Spleen (tissue), 7 donors: ENCODE measurements around the gene SBNO1.

Experiments used
- POLR2A ChIP-seq, 3 donors: fragments of 450-650 bp; IDR thresholded peaks; one replicate each; pipeline ENCODE4 v1.5.1; 2017; ENCODE audit warnings: antibody characterized with exemption in 3 of 3, mild to moderate bottlenecking in 1 of 3
- TF ChIP-seq, protein P1 (sequence below), 11 experiments: fragments of 200-600 bp in 7 of 11; fragments of 450-650 bp in 4 of 11; sonication (generic) in 4 of 11; IDR thresholded peaks in 8 of 11; conservative IDR thresholded peaks in 3 of 11; 1 replicate in 7 of 11; 2 replicates in 4 of 11; pipeline versions ENCODE4 v1.4.0 to v1.8.0; 2016 to 2021; ENCODE audit warnings: antibody characterized with exemption in 11 of 11, inconsistent platforms in 4 of 11, mild to moderate bottlenecking in 1 of 11
- donor health status: DM: no; HTN: no; CAD: no; lungs with moderate emphysema.
- donor health status: DM: no; HTN: no; CAD: no.
- donor health status: DM: no; HTN: no; CAD: no.

DNA sequence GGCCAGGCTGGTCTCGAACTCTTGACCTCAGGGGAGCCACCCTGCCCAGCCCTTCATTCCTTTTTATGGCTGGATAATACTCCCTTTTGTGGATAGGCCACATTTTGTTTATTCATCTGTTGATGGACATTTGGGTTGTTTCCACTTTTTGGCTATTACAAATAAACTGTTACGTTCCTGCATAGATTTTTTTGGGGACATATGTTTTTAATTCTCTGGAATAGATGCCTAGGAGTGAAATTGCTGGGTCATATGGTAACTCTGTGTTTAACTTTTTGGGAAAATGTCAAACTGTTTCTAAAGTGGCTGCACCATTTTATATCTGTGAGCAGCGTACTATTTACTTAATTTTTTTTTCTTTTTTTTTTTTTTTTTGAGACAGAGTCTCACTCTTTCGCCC lies 29.1 kb upstream of the SBNO1 start:
- TF ChIP-seq, protein P1, sequence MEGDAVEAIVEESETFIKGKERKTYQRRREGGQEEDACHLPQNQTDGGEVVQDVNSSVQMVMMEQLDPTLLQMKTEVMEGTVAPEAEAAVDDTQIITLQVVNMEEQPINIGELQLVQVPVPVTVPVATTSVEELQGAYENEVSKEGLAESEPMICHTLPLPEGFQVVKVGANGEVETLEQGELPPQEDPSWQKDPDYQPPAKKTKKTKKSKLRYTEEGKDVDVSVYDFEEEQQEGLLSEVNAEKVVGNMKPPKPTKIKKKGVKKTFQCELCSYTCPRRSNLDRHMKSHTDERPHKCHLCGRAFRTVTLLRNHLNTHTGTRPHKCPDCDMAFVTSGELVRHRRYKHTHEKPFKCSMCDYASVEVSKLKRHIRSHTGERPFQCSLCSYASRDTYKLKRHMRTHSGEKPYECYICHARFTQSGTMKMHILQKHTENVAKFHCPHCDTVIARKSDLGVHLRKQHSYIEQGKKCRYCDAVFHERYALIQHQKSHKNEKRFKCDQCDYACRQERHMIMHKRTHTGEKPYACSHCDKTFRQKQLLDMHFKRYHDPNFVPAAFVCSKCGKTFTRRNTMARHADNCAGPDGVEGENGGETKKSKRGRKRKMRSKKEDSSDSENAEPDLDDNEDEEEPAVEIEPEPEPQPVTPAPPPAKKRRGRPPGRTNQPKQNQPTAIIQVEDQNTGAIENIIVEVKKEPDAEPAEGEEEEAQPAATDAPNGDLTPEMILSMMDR (IDR thresholded peaks at IDR 0.05 in 8 of 11, conservative IDR thresholded peaks at IDR 0.05 in 3 of 11), result no peak
- no peak for TF ChIP-seq POLR2A (IDR thresholded peaks at IDR 0.05)
